IMR-90 (cell line): ENCODE results near the gene POU3F3. TPM values are rescaled to one million over a fixed set of nuclear protein-coding genes. Genes with fewer than 3 reads are reported as not detected.

Source experiments
- ATAC-seq: fragments of 200-7000 bp; cut with Tn5 transposase; 2 replicates; pipeline ENCODE4 v1.9.1; 2020; ENCODE audit warnings: low read depth, mild to moderate bottlenecking, moderate library complexity
- BruUV-seq: library from RNA; stranded (reverse); fragments of 400-500 nt; replicated peaks from 2 replicates; lab custom pipeline; 2021; lab: Mats Ljungman, UMichigan
- CTCF ChIA-PET: fragments of 300-600 bp; formaldehyde crosslinking; extraction: SDS; loops from one replicate; lab custom pipeline; 2021; ENCODE audit warnings: antibody characterized with exemption; lab: Yijun Ruan, JAX
- POLR2A ChIA-PET: fragments of 300-600 bp; sonication (Branson Sonifier 250); formaldehyde crosslinking; loops from one replicate; lab custom pipeline; 2022; ENCODE audit warnings: antibody characterized with exemption; ENCODE audit not compliant: unreplicated experiment; lab: Charles Lee
- DNase-seq: peaks from one replicate; pipeline ENCODE4 v3.0.0; 2013
- H2AFZ ChIP-seq: replicated peaks from 2 replicates; pipeline ENCODE3; 2013; ENCODE audit warnings: low read length, mild to moderate bottlenecking; ENCODE audit not compliant: poor library complexity
- H2AK5ac ChIP-seq: 2 replicates; pipeline ENCODE4 v1.6.1; 2013; ENCODE audit warnings: low read depth, low read length, inconsistent platforms
- H2AK9ac ChIP-seq: replicated peaks from 2 replicates; pipeline ENCODE3; 2013; ENCODE audit warnings: mild to moderate bottlenecking, low read depth, low read length, moderate library complexity; ENCODE audit not compliant: poor library complexity
- H2BK120ac ChIP-seq: 2 replicates; pipeline ENCODE4 v1.6.1; 2013; ENCODE audit warnings: low read depth, low read length, inconsistent platforms
- H2BK15ac ChIP-seq: 3 replicates; pipeline ENCODE4 v1.6.1; 2013; ENCODE audit warnings: low read depth, low read length, inconsistent platforms
- H2BK20ac ChIP-seq: 2 replicates; pipeline ENCODE4 v1.6.1; 2013; ENCODE audit warnings: low read depth, mild to moderate bottlenecking, inconsistent platforms, low read length, moderate library complexity
- H2BK5ac ChIP-seq: 2 replicates; pipeline ENCODE4 v1.6.1; 2013; ENCODE audit warnings: mild to moderate bottlenecking, low read depth, low read length, inconsistent platforms; ENCODE audit not compliant: poor library complexity, severe bottlenecking
- H3K14ac ChIP-seq: replicated peaks from 2 replicates; pipeline ENCODE4 v1.6.1; 2013; ENCODE audit warnings: low read depth, low read length, inconsistent platforms
- H3K18ac ChIP-seq: 2 replicates; pipeline ENCODE4 v1.6.1; 2013; ENCODE audit warnings: low read depth, low read length, control low read depth
- H3K23ac ChIP-seq: 2 replicates; pipeline ENCODE4 v1.6.1; 2013; ENCODE audit warnings: low read depth, low read length, inconsistent platforms
- H3K27ac ChIP-seq: 2 replicates; pipeline ENCODE4 v1.5.1; 2013; ENCODE audit warnings: mild to moderate bottlenecking, control low read depth, low read length; ENCODE audit not compliant: insufficient read depth
- H3K27me3 ChIP-seq: 2 replicates; pipeline ENCODE4 v1.6.1; 2013; ENCODE audit warnings: low read length; ENCODE audit not compliant: control insufficient read depth, insufficient read depth
- H3K36me3 ChIP-seq: 2 replicates; pipeline ENCODE4 v1.6.1; 2013; ENCODE audit warnings: low read length, mixed read lengths; ENCODE audit not compliant: control insufficient read depth, insufficient read depth
- H3K4ac ChIP-seq: 2 replicates; pipeline ENCODE4 v1.6.1; 2013; ENCODE audit warnings: low read depth, low read length, inconsistent platforms
- H3K4me1 ChIP-seq: 2 replicates; pipeline ENCODE4 v1.6.1; 2013; ENCODE audit warnings: low read length, mixed read lengths; ENCODE audit not compliant: control insufficient read depth, insufficient read depth
- H3K4me2 ChIP-seq: 2 replicates; pipeline ENCODE4 v1.6.1; 2013; ENCODE audit warnings: low read depth, mild to moderate bottlenecking, control low read depth, low read length, moderate library complexity
- H3K4me3 ChIP-seq: 2 replicates; pipeline ENCODE4 v1.5.1; 2013; ENCODE audit warnings: low read depth, mild to moderate bottlenecking, control low read depth, low read length, moderate library complexity; ENCODE audit not compliant: insufficient read depth
- H3K56ac ChIP-seq: 2 replicates; pipeline ENCODE4 v1.6.1; 2013; ENCODE audit warnings: low read length, inconsistent platforms; ENCODE audit not compliant: insufficient read depth; ENCODE audit errors: extremely low read depth
- H3K79me1 ChIP-seq, 2 experiments: 2 replicates each; pipeline ENCODE4 v1.6.1; 2013; ENCODE audit warnings: low read length in 2 of 2, inconsistent platforms in 1 of 2, low read depth in 1 of 2
- H3K9ac ChIP-seq: 2 replicates; pipeline ENCODE4 v1.6.1; 2013; ENCODE audit warnings: low read depth, low read length, control low read depth
- H3K9me1 ChIP-seq: 2 replicates; pipeline ENCODE4 v1.6.1; 2013; ENCODE audit warnings: low read length, inconsistent platforms; ENCODE audit not compliant: insufficient read depth
- H3K9me3 ChIP-seq: 2 replicates; pipeline ENCODE4 v1.6.1; 2013; ENCODE audit warnings: low read length; ENCODE audit not compliant: control insufficient read depth, insufficient read depth
- H4K20me1 ChIP-seq: 2 replicates; pipeline ENCODE4 v1.6.1; 2013; ENCODE audit warnings: low read length, inconsistent platforms; ENCODE audit not compliant: insufficient read depth
- H4K5ac ChIP-seq: 2 replicates; pipeline ENCODE4 v1.6.1; 2013; ENCODE audit warnings: mild to moderate bottlenecking, low read depth, low read length, control low read depth
- H4K8ac ChIP-seq, 2 experiments: 2 replicates each; pipeline ENCODE4 v1.6.1; 2013; ENCODE audit warnings: low read depth in 2 of 2, low read length in 2 of 2, control low read depth in 1 of 2, inconsistent platforms in 1 of 2
- H4K91ac ChIP-seq: 2 replicates; pipeline ENCODE4 v1.6.1; 2013; ENCODE audit warnings: low read depth, low read length, inconsistent platforms; ENCODE audit not compliant: insufficient read depth
- CHD1 ChIP-seq: IDR thresholded peaks from 2 replicates; pipeline ENCODE4 v1.6.1; 2012; ENCODE audit warnings: low read depth, low read length, improper control_type of control experiment
- FOS ChIP-seq: fragments of 150-350 bp; IDR thresholded peaks from 2 replicates; pipeline ENCODE4 v1.6.1; 2016; ENCODE audit warnings: low read depth, low read length
- MAFK ChIP-seq: IDR thresholded peaks from 2 replicates; pipeline ENCODE4 v1.6.1; 2012; ENCODE audit warnings: low read depth, low read length, improper control_type of control experiment
- MAZ ChIP-seq: IDR thresholded peaks from 2 replicates; pipeline ENCODE4 v1.6.1; 2012; ENCODE audit warnings: low read depth, mild to moderate bottlenecking, low read length, improper control_type of control experiment, moderate library complexity, borderline replicate concordance
- MXI1 ChIP-seq: IDR thresholded peaks from 2 replicates; pipeline ENCODE4 v1.6.1; 2012; ENCODE audit warnings: low read depth, mild to moderate bottlenecking, low read length, moderate library complexity, borderline replicate concordance
- NFE2L2 ChIP-seq: fragments of 150-350 bp; IDR thresholded peaks from 2 replicates; pipeline ENCODE4 v1.6.1; 2016; ENCODE audit warnings: low read depth, mild to moderate bottlenecking, low read length
- WGBS, 2 experiments: methylation state at CpG; one replicate each; pipeline versions ENCODE4 v1.1.5 to v1.1.7; 2013; ENCODE audit warnings: missing lambda C conversion rate in 2 of 2; ENCODE audit not compliant: insufficient read length in 1 of 2; ENCODE audit errors: extremely low coverage in 2 of 2; 5-methylcytosine and 5-hydroxymethylcytosine counted together
- dilution Hi-C: fragments of 300-500 bp; cut with HindIII; formaldehyde crosslinking; loops from one replicate; pipeline ENCODE4 v1.14.3; 2018; ENCODE audit warnings: low sequenced_read_pairs; ENCODE audit not compliant: unreplicated experiment
- in situ Hi-C: fragments of 300-500 bp; cut with MboI; formaldehyde crosslinking; loops from 3 replicates; pipeline ENCODE4 v1.14.3; 2019; ENCODE audit warnings: low sequenced_read_pairs, inconsistent platforms, mixed read lengths
- intact Hi-C: fragments of 100-400 bp; cut with micrococcal nuclease; formaldehyde crosslinking; loops from 2 replicates; pipeline ENCODE4 v1.10.0; 2022
- polyA plus RNA-seq, 3 experiments: library from polyadenylated mRNA; depleted of rRNA; stranded (reverse); fragments of >200 nt; gene quantifications; 2 replicates each; pipeline ENCODE4 v1.2.3, GENCODE V29; 2012; ENCODE audit warnings: low replicate concordance in 1 of 3
- total RNA-seq: library from RNA; depleted of rRNA; stranded (reverse); fragments of >200 nt; gene quantifications from 2 replicates; pipeline ENCODE4 v1.2.3, GENCODE V29; 2012

The POU3F3 gene
- total and polyA plus RNA-seq, 2 of the 4 experiments (the other 2 are of a cell fraction), result not detected

GRCh38 chr2:104834431-104835153 is 19.3 kb upstream of the POU3F3 start:
- H3K4me3 ChIP-seq, result no peak overlapping the region
- no peak overlapping the region for H4K5ac ChIP-seq
- no peak overlapping the region for H3K4me2 ChIP-seq
- H2BK20ac ChIP-seq, result no peak overlapping the region
- H2AK9ac ChIP-seq, result no peak overlapping the region
- H4K8ac ChIP-seq, result no peak overlapping the region
- BruUV-seq, result no TSS peak
- WGBS, 2 experiments, result 59% methylated on average over 6 of the region's 17 CpGs; no CpG with 5 or more reads in 1 of the 2 experiments
- no peak overlapping the region for H4K91ac ChIP-seq
- no peak overlapping the region for H2BK5ac ChIP-seq
- H2AK5ac ChIP-seq, result no peak overlapping the region
- no peaks in the 10 kb centered on the region for H3K36me3 ChIP-seq
- H3K4me1 ChIP-seq, result no peaks in the 10 kb centered on the region
- no peak overlapping the region for H3K56ac ChIP-seq
- ChIA-PET POLR2A (no interaction called here), CTCF (no interaction called here)
- intact Hi-C loops (no loop called here), dilution Hi-C loops (no loop called here), in situ Hi-C loops (no loop called here)
- TF ChIP-seq CHD1 (no peak), MXI1 (no peak), MAZ (no peak), MAFK (no peak), NFE2L2 (no peak), FOS (no peak)
- ATAC-seq (no peak), DNase-seq (no peak)
- no peaks in the 10 kb centered on the region for H3K79me1 ChIP-seq
- H3K4ac ChIP-seq, result no peak overlapping the region
- H3K9me1 ChIP-seq, result no peaks in the 10 kb centered on the region
- no peak overlapping the region for H3K27ac ChIP-seq
- no peaks in the 10 kb centered on the region for H4K20me1 ChIP-seq
- no peaks in the 10 kb centered on the region for H3K9me3 ChIP-seq
- no peak overlapping the region for H2BK120ac ChIP-seq
- H3K23ac ChIP-seq, result no peak overlapping the region
- H3K18ac ChIP-seq, result no peak overlapping the region
- no peak overlapping the region for H3K14ac ChIP-seq
- H2AFZ ChIP-seq, result no peak overlapping the region
- no peaks in the 10 kb centered on the region for H3K27me3 ChIP-seq
- no peak overlapping the region for H2BK15ac ChIP-seq
- H3K9ac ChIP-seq, result no peak overlapping the region
